Colon (tissue), 2 donors: ENCODE measurements around the gene AQP12A.
"Not testable (repeated sequence)": the region's sequence is repeated elsewhere in the genome, so short reads cannot be mapped to it uniquely, and the experiment has no call there.

Experiments
- FAIRE-seq: peaks from 2 replicates; lab custom pipeline; 2012; peaks lifted over from hg19 to GRCh38; lab: Jason Lieb, UNC
- donor health status: control.
- donor health status: control.

AQP12A gene

GRCh38 chr2:240659883-240660282, 31.8 kb upstream of the AQP12A start:
- FAIRE-seq: not testable (repeated sequence)

DNA sequence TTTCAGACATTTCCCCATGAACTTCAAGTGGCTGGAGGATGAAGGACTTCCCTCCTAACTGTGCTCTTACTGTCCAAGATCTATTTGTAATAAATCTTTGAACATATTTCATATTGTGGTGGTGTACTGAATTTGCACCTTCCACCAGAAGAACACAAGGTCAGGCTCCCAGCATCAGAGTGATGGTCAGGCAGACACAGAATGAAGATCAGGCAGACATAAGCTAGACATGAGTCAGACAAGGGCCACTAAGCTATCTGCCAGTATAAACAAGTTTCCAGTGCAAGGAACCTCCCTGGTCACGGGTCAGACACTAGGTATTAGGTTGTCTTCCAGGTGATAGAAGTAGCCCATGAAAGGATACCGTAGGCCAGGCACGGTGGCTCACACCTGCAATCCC, 29.0 kb upstream of the AQP12A start:
- FAIRE-seq: no peak

DNA sequence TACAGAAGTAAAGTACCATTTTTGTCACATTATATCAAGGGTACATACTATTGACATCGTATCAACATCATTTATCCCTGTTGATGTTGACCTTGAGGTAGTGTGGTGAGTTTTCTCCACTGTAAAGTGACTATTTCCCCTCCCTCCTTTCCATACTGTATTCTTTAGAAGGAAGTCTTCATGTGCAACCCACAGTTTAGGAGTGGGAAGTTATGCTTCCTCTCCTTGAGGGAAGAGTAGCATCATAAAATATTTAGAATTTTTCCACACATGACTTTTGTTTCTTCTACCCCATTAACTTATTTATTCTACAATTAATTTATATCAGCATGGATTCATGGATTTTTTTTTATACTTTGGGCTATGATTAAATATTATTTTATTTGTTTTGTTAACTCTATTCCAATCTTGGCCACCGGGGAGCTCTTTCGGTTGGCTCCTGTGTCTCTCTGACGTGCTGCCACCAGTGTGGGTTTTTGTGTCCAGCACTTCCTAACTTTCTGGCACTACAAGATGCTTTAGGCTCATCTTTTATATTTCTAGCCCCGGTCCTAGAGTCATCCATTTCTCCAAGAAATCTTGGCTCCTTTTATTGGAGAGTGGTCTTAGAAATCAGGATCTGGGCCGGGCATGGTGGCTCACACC, 28.0 kb upstream of the AQP12A start:
- FAIRE-seq: no peak

DNA sequence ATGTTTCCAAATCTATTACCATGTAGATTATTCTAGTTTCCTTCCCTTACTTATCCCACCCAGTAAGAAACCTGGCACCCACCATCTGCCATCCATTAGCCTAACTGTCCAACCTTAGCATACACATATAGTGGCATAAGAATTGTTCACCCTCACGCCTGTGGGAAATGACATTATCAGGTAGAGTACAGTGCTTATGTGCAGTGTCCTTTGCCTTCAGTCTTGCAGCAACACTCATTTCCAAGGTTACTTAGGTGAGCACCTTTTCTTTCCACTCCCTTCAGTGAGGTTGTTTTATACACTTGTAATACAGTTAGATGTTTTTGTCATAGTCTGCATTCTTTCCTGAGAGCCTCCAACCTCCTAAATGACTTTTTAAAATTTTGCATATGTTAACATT, 27.0 kb upstream of the AQP12A start:
- no peak for FAIRE-seq

GRCh38 chr2:240670402-240670801, 21.3 kb upstream of the AQP12A start:
- no peak for FAIRE-seq

DNA sequence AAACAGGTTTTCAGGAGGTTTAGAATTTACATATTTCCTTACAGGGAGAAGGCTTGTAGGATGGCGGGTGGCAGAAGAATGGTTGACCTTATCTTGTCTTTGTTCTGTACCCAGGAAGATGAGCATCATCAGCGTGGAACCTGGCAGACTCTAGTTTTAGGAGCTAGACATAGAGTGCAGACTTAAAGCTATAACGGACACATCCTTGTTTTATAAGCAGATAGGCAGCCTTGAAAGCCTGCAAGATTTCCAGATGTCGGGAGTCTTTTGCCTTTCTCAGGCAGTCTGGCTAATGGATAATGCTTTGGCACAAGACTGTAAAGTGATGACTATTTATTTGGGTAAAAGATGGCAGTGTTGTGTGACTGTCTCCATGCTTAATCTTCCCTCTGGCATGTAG, 20.7 kb upstream of the AQP12A start:
- FAIRE-seq: no peak

- FAIRE-seq: no peak
Measured at GRCh38 chr2:240672076-240672700, 19.5 kb upstream of the AQP12A start.

DNA sequence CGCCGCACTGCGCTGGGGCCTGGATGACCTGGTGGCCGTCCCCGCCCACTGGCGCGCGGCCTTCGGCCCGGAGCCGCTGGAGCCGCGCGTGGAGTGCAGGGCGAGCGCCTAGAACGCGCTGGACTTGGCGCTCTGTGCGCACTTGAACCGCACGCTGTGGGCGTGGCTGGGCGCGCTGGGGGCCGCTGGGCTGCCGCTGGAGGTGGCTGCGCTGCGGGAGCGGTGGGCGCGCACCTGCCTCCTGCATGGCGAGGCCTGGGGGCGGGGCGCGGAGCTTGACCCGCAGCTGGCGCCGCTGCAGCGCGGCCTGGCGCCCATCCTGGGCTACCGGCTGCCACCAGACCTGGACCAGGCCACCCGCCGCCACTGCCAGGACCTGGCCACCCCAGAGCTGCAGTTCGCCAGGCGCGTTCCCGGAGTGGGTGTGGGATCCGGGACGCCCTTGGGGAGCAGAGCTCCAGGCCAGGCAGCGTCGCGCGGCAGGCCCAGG, 18.9 kb upstream of the AQP12A start:
- no peak for FAIRE-seq

GRCh38 chr2:240674461-240675184, 17.0 kb upstream of the AQP12A start:
- FAIRE-seq: not testable (repeated sequence)

DNA sequence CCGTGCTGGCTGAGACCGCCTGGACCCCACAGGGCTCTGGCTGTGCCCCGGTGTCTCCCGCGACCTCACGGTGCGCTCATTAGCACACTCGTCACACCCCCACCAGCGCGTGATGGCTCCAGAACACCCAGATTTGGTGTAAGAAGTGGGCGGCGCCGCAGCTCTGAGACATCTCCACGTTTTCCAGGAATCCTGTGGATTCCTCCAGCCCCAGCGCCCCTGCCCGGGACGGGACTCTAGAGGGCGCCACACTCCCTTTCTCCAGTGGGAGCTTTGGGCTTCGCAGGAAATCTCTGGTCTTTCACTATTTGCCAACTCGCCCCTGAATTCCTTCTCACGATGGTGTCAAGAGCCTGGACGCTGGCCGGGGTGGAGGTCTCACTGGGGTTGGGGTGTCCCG, 16.3 kb upstream of the AQP12A start:
- not testable (repeated sequence) for FAIRE-seq

GRCh38 chr2:240678043-240678442, 13.6 kb upstream of the AQP12A start:
- not testable (repeated sequence) for FAIRE-seq

GRCh38 chr2:240678909-240679308, 12.8 kb upstream of the AQP12A start:
- FAIRE-seq: not testable (repeated sequence)

GRCh38 chr2:240680185-240680584, 11.5 kb upstream of the AQP12A start:
- FAIRE-seq: not testable (repeated sequence)

DNA sequence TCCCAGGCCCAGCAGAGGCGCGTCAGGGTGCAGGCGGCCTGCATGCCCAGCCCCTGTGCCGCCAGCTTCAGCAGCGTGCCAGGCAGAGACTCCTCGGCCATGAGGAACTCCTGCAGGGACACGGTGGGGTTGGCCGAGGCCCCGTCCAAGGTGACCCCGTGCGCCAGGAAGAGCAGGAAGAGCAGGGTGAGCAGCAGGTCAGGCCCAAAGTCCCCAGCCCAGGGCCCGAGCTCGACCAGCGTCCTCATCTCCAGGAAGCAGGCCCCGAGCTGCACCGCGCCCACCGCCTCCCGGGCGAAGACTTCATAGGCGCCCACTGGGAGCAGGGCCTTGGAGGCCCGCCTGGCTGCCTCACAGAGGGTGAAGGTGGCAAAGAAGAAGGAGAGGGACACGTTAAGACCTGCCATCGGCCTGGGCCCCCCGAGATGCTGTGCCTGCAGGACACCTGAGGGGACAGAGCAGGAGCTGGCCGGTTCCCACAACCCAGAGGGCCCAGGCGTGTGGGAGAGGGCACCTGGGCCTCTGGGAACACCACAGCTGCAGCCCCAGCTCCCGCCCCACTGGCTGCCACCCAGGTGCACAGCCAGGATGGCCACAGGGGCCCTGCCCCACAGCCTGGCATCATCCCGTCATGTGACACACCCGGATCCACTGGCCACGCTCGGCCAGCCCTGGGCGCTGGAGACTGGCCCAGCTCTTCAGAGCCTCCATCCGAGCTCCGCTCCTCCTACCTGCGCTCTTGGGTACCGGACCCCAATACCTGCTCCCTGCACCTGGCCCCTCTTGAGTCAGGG, 9.0 kb upstream of the AQP12A start, which contains the start of gene AQP12B:
Gene AQP12B (minus strand): TSS at position 455 of the 794 bp plus-strand sequence. CDS start 48 bp downstream, at position 407.
- FAIRE-seq: not testable (repeated sequence)

DNA sequence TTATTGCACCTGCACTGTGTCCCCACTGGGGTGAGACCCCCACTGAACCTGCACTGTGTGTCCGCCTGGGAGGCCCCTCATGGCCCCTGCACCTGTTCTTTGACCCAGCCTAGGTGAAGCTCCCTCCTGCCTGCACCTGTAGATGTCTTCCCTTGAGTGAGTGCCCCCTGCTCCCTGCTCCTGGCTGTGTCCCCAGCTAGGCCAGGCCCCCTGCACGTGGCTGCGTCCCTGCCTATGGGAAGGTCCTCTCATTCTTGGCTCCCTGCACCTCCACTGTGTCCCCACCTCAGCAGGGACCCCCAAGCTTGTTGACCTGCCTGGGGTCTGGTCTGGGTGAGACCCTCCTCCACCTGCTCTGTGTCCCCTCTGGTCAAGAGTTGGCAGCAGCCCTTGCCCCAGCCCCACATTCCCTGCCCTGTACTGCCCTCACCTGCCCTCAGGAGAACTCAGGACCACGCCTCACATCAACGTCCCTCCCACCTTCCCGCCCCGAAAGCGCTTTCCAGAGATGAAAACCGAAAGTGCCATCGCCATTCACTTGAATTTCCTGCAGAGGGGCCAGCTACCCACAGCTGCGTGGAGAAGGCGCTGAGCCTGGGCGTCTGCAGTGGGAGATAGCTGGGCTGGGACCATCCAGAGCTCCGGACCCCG, 8.2 kb upstream of the AQP12A start:
- FAIRE-seq: peak; percentile 60

- FAIRE-seq: not testable (repeated sequence)
Measured at GRCh38 chr2:240683980-240684728, 7.5 kb upstream of the AQP12A start.

- no peak for FAIRE-seq
Measured at GRCh38 chr2:240685771-240686371, 5.8 kb upstream of the AQP12A start.

DNA sequence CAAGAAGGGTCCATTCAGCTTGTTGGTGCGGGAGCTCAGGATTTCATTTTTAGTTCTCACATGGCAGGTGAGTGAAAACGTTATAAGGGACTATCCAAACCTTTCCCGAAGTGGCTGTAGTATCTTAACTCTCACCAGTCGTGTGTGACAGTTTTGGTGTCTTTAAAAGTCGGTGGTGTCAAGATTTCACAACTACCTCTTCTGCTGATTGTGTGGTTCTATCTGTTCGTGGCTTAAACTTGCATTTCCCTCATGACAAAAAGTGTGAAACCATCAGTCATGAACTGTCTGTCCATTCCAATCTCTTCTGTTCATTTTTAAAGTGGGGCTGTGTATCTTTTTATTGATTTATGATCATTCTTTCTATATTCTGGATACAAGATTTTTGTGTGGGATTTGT, 5.2 kb upstream of the AQP12A start:
- FAIRE-seq: no peak

- FAIRE-seq: no peak
Measured at GRCh38 chr2:240687045-240687740, 4.5 kb upstream of the AQP12A start.
